Endothelial cell of umbilical vein (primary cell): ENCODE data around the gene ZBED4. TPM values are rescaled to one million over a fixed set of nuclear protein-coding genes. Genes with fewer than 3 reads are reported as not detected.

Experiments
- BruUV-seq: library from RNA; stranded (reverse); fragments of 400-500 nt; replicated peaks from 2 replicates; lab custom pipeline; 2021; lab: Mats Ljungman, UMichigan
- CTCF ChIA-PET: fragments of 300-600, 350-600 bp; sonication (Branson Sonifier 250); formaldehyde crosslinking; loops from one replicate; lab custom pipeline; 2021; ENCODE audit warnings: antibody characterized with exemption, inconsistent platforms; lab: Charles Lee
- POLR2A ChIA-PET: fragments of 300-600, 350-600 bp; sonication (Branson Sonifier 250); formaldehyde crosslinking; loops from one replicate; lab custom pipeline; 2021; ENCODE audit warnings: antibody characterized with exemption, inconsistent platforms; lab: Charles Lee
- DNase-seq: peaks from one replicate; pipeline ENCODE4 v3.0.0-alpha.2; 2011; ENCODE audit warnings: low read depth, low spot score
- FAIRE-seq: peaks from 2 replicates; lab custom pipeline; 2011; peaks lifted over from hg19 to GRCh38; lab: Jason Lieb, UNC
- H2AFZ ChIP-seq: 2 replicates; pipeline ENCODE4 v1.6.0; 2012; ENCODE audit warnings: low read depth, low read length, control low read depth, inconsistent platforms
- H3K27ac ChIP-seq: 2 replicates; pipeline ENCODE4 v1.5.1; 2011; ENCODE audit warnings: low read depth, mild to moderate bottlenecking, control low read depth, low read length, moderate library complexity; ENCODE audit not compliant: insufficient read depth
- H3K27me3 ChIP-seq, 2 experiments: 2 replicates each; pipeline versions ENCODE4 v1.6.0 to v1.6.1; 2011; ENCODE audit warnings: low read length in 2 of 2, mixed read lengths in 1 of 2; ENCODE audit not compliant: control insufficient read depth in 2 of 2, insufficient read depth in 2 of 2
- H3K36me3 ChIP-seq, 2 experiments: 2 replicates in 1 of 2; 3 replicates in 1 of 2; pipeline ENCODE4 v1.5.1; 2011; ENCODE audit warnings: low read length in 2 of 2, mild to moderate bottlenecking in 1 of 2, moderate library complexity in 1 of 2; ENCODE audit not compliant: control insufficient read depth in 2 of 2, insufficient read depth in 2 of 2; ENCODE audit errors: extremely low read depth in 1 of 2
- H3K4me1 ChIP-seq: 3 replicates; pipeline ENCODE4 v1.5.1; 2011; ENCODE audit warnings: mild to moderate bottlenecking, low read length; ENCODE audit not compliant: control insufficient read depth, insufficient read depth; ENCODE audit errors: extremely low read depth
- H3K4me2 ChIP-seq: 2 replicates; pipeline ENCODE4 v1.6.1; 2011; ENCODE audit warnings: low read length, control low read depth, mixed read lengths; ENCODE audit not compliant: insufficient read depth
- H3K4me3 ChIP-seq, 3 experiments: fragments of 200-600 bp in 1 of 3; sonication (generic), shearing (Covaris generic) in 1 of 3; replicated peaks in 1 of 3; 2 replicates each; pipeline ENCODE4 v1.5.1; 2011 to 2016; ENCODE audit warnings: control low read depth in 3 of 3, low read length in 3 of 3, mild to moderate bottlenecking in 2 of 3, inconsistent platforms in 1 of 3, low read depth in 1 of 3, moderate library complexity in 1 of 3; ENCODE audit not compliant: insufficient read depth in 1 of 3
- H3K79me2 ChIP-seq: 2 replicates; pipeline ENCODE4 v1.6.0; 2012; ENCODE audit warnings: low read length, inconsistent platforms; ENCODE audit not compliant: control insufficient read depth, insufficient read depth
- H3K9ac ChIP-seq: replicated peaks from 2 replicates; pipeline ENCODE3; 2011; ENCODE audit warnings: low read length, control low read depth; ENCODE audit not compliant: insufficient read depth; ENCODE audit errors: extremely low read depth
- H3K9me1 ChIP-seq: replicated peaks from 3 replicates; pipeline ENCODE4 v1.6.0; 2011; ENCODE audit warnings: mild to moderate bottlenecking, low read length; ENCODE audit not compliant: control insufficient read depth, insufficient read depth; ENCODE audit errors: extremely low read depth
- H3K9me3 ChIP-seq: replicated peaks from 2 replicates; pipeline ENCODE4 v1.5.1; 2012; ENCODE audit warnings: low read length, inconsistent platforms; ENCODE audit not compliant: control insufficient read depth, insufficient read depth
- H4K20me1 ChIP-seq: replicated peaks from 2 replicates; pipeline ENCODE3; 2011; ENCODE audit warnings: mild to moderate bottlenecking, low read length; ENCODE audit not compliant: control insufficient read depth, insufficient read depth; ENCODE audit errors: extremely low read depth
- CTCF ChIP-seq, 2 donors: IDR thresholded peaks; 1 replicate in 1 of 2; 2 replicates in 1 of 2; pipeline ENCODE4 v1.5.1; 2011; ENCODE audit warnings: low read length in 2 of 2, mild to moderate bottlenecking in 2 of 2, moderate library complexity in 2 of 2, control low read depth in 1 of 2, inconsistent platforms in 1 of 2, low read depth in 1 of 2; ENCODE audit not compliant: insufficient read depth in 1 of 2; ENCODE audit errors: extremely low read depth in 1 of 2
- EZH2 ChIP-seq: IDR thresholded peaks from 2 replicates; pipeline ENCODE4 v1.6.1; 2012; ENCODE audit warnings: borderline replicate concordance, low read depth, mild to moderate bottlenecking, moderate library complexity, low read length, inconsistent platforms; ENCODE audit not compliant: severe bottlenecking
- FOS ChIP-seq: IDR thresholded peaks from 2 replicates; pipeline ENCODE4 v1.6.1; 2011; ENCODE audit warnings: mild to moderate bottlenecking, low read length, moderate library complexity, borderline replicate concordance; ENCODE audit not compliant: insufficient read depth
- GATA2 ChIP-seq: IDR thresholded peaks from 2 replicates; pipeline ENCODE4 v1.7.0; 2011; ENCODE audit warnings: low read depth, mild to moderate bottlenecking, moderate library complexity, mixed read lengths, low read length; ENCODE audit not compliant: insufficient read length, insufficient read depth
- JUN ChIP-seq: IDR thresholded peaks from 2 replicates; pipeline ENCODE4 v1.6.1; 2011; ENCODE audit warnings: borderline replicate concordance, low read depth; ENCODE audit not compliant: insufficient read length, insufficient read depth
- MAX ChIP-seq: IDR thresholded peaks from 2 replicates; pipeline ENCODE4 v1.6.1; 2011; ENCODE audit not compliant: insufficient read depth, insufficient read length
- MYC ChIP-seq: IDR thresholded peaks from one replicate; pipeline ENCODE4 v1.6.1; 2011; ENCODE audit warnings: mild to moderate bottlenecking, low read depth, low read length
- POLR2A ChIP-seq: IDR thresholded peaks from 2 replicates; pipeline ENCODE4 v1.6.1; 2012; ENCODE audit warnings: low read depth, mild to moderate bottlenecking, control low read depth, low read length
- POLR2AphosphoS5 ChIP-seq: IDR thresholded peaks from 2 replicates; pipeline ENCODE4 v1.6.1; 2012; ENCODE audit warnings: low read depth, mild to moderate bottlenecking, control low read depth, low read length, moderate library complexity; ENCODE audit not compliant: insufficient read depth
- dilution Hi-C: fragments of 300-500 bp; cut with MboI; formaldehyde crosslinking; loops from one replicate; pipeline ENCODE4 v1.15.0; 2019; ENCODE audit warnings: low sequenced_read_pairs; ENCODE audit not compliant: extremely low pct_ligation_motif_present
- intact Hi-C: fragments of 100-400 bp; cut with micrococcal nuclease; formaldehyde crosslinking; loops from one replicate; pipeline ENCODE4 v1.10.0; 2022
- polyA plus RNA-seq, 4 experiments: library from polyadenylated mRNA; depleted of rRNA in 3 of 4; stranded (reverse) in 3 of 4; unstranded in 1 of 4; fragments of >200 nt; gene quantifications; 2 replicates each; pipeline versions ENCODE4 v1.2.1 to v1.2.3, GENCODE V29; 2011 to 2012; ENCODE audit warnings: missing spikeins in 1 of 4
- total RNA-seq: library from RNA; stranded (reverse); gene quantifications from 2 replicates; pipeline ENCODE4 v1.2.3, GENCODE V29; 2021

Gene ZBED4
- total and polyA plus RNA-seq, 2 donors (not counting 3 experiments of a cell fraction or from before 2014, with no cell fraction given), result 8.6 to 18.2 TPM

- Histone ChIP-seq H3K9ac (no peak overlapping the region), H3K36me3 (peaks cover 0 to 26% of the 10 kb centered on the region in 2 experiments), H4K20me1 (no peaks in the 10 kb centered on the region), H3K79me2 (peaks cover 72% of the 10 kb centered on the region), H2AFZ (no peak overlapping the region), H3K4me1 (peaks cover 13% of the 10 kb centered on the region), H3K27me3 (no peaks in the 10 kb centered on the region), H3K9me3 (no peaks in the 10 kb centered on the region), H3K9me1 (no peaks in the 10 kb centered on the region), H3K4me2 (no peak overlapping the region), H3K4me3 (no peak overlapping the region), H3K27ac (no peak overlapping the region)
- TF ChIP-seq CTCF (IDR thresholded peaks at IDR 0.05; ENCODE audit: extremely low read depth in 1 of 2, insufficient read depth in 1 of 2, low read depth in 1 of 2, low read length in 2 of 2), result no peak
- no peak for TF ChIP-seq GATA2
- no peak for TF ChIP-seq FOS
- no peak for TF ChIP-seq JUN
- no peak for TF ChIP-seq EZH2
- TF ChIP-seq POLR2AphosphoS5, result no peak
- no peak for TF ChIP-seq MAX
- TF ChIP-seq POLR2A, result no peak
- TF ChIP-seq MYC, result no peak
- no peak for DNase-seq
- ChIA-PET CTCF (no interaction called here), POLR2A (no interaction called here)
- no peak for FAIRE-seq
- dilution Hi-C loops, result no loop called here
- no TSS peak for BruUV-seq
- intact Hi-C loops, result no loop called here
These were observed 29.6 kb downstream of the ZBED4 start for GRCh38 chr22:49883294-49883640.
